Cardiac muscle cell (in vitro differentiated cells and primary cell): ENCODE results near the gene SLC26A11. TPM values are rescaled to one million over a fixed set of nuclear protein-coding genes. Genes with fewer than 3 reads are reported as not detected.

Experiments used
- DNase-seq, 2 donors: peaks; one replicate each; pipeline versions ENCODE4 v3.0.0 to v3.0.0-alpha.2; 2010 to 2017; ENCODE audit warnings: low read depth in 1 of 2, low spot score in 1 of 2
- H3K27ac ChIP-seq: fragments of 200-600 bp; sonication (generic); 2 replicates; pipeline ENCODE4 v1.5.1; 2016
- H3K27me3 ChIP-seq: fragments of 200-600 bp; sonication (generic); 2 replicates; pipeline ENCODE4 v1.6.0; 2016; ENCODE audit warnings: control low read depth
- H3K36me3 ChIP-seq: fragments of 200-600 bp; sonication (generic); 2 replicates; pipeline ENCODE4 v1.5.1; 2016; ENCODE audit warnings: control low read depth
- H3K4me1 ChIP-seq: fragments of 200-600 bp; sonication (generic); 2 replicates; pipeline ENCODE4 v1.8.1; 2017; ENCODE audit warnings: low read depth, mild to moderate bottlenecking, mixed run types
- H3K4me3 ChIP-seq: fragments of 200-600 bp; sonication (generic); 2 replicates; pipeline ENCODE4 v1.5.1; 2016; ENCODE audit warnings: mild to moderate bottlenecking
- H3K9me3 ChIP-seq: fragments of 200-600 bp; sonication (generic); 2 replicates; pipeline ENCODE4 v1.5.1; 2017; ENCODE audit warnings: low read depth, mild to moderate bottlenecking, control low read depth
- polyA plus RNA-seq: library from polyadenylated mRNA; unstranded; fragments of >200 nt; fragmentation: Nextera tagmentation; extraction: Ambion mirVana; gene quantifications from 2 replicates; pipeline ENCODE4 v1.2.1, GENCODE V29; 2016
- total RNA-seq: library from RNA; depleted of rRNA; stranded (reverse); fragments of >200 nt; gene quantifications from 2 replicates; pipeline ENCODE4 v1.2.3, GENCODE V29; 2016
- TF ChIP-seq, protein P1 (sequence below): IDR thresholded peaks from 2 replicates; pipeline ENCODE4 v1.5.1; 2012; ENCODE audit warnings: low read depth, mild to moderate bottlenecking, low read length

SLC26A11 gene
- total and polyA plus RNA-seq, 2 experiments from 2014 or later = 39.0 to 46.8 TPM

DNA sequence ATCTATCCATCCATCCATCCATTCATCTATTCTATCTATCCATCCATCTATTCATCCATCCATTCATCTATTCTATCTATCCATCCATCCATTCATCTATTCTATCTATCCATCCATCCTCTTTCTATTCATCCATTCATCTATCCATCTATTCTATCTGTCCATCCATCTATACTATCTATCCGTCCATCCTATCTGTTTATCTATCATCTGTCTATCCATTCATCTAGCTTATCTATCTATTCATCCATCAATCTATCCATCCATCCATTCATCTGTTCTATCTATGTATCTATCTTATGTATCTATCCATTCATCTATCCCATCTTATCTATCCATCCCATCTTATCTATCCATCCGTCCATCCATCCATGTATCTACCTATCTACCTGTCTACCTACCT lies 49.2 kb downstream of the SLC26A11 start:
- Histone ChIP-seq H3K36me3 (no peaks in the 10 kb centered on the region), H3K27me3 (no peaks in the 10 kb centered on the region), H3K4me3 (no peak overlapping the region), H3K4me1 (no peaks in the 10 kb centered on the region), H3K9me3 (no peaks in the 10 kb centered on the region), H3K27ac (no peak overlapping the region)
- TF ChIP-seq, protein P1, sequence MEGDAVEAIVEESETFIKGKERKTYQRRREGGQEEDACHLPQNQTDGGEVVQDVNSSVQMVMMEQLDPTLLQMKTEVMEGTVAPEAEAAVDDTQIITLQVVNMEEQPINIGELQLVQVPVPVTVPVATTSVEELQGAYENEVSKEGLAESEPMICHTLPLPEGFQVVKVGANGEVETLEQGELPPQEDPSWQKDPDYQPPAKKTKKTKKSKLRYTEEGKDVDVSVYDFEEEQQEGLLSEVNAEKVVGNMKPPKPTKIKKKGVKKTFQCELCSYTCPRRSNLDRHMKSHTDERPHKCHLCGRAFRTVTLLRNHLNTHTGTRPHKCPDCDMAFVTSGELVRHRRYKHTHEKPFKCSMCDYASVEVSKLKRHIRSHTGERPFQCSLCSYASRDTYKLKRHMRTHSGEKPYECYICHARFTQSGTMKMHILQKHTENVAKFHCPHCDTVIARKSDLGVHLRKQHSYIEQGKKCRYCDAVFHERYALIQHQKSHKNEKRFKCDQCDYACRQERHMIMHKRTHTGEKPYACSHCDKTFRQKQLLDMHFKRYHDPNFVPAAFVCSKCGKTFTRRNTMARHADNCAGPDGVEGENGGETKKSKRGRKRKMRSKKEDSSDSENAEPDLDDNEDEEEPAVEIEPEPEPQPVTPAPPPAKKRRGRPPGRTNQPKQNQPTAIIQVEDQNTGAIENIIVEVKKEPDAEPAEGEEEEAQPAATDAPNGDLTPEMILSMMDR = no peak
- no peak for DNase-seq

- H3K4me3 ChIP-seq = no peak overlapping the region
- H3K27ac ChIP-seq = no peak overlapping the region
- H3K27me3 ChIP-seq = no peaks in the 10 kb centered on the region
- TF ChIP-seq, protein P1 = no peak
- no peaks in the 10 kb centered on the region for H3K9me3 ChIP-seq
- H3K4me1 ChIP-seq = no peaks in the 10 kb centered on the region
- H3K36me3 ChIP-seq = no peaks in the 10 kb centered on the region
- no peak for DNase-seq
These were observed 49.9 kb downstream of the SLC26A11 start for GRCh38 chr17:80270104-80270503.

GRCh38 chr17:80270836-80271235 lies 50.6 kb downstream of the SLC26A11 start:
- TF ChIP-seq, protein P1 = no peak
- H3K27ac ChIP-seq = no peak overlapping the region
- peak; percentile 46 to 52 for DNase-seq
- H3K4me1 ChIP-seq = no peaks in the 10 kb centered on the region
- H3K9me3 ChIP-seq = no peaks in the 10 kb centered on the region
- no peak overlapping the region for H3K4me3 ChIP-seq
- H3K27me3 ChIP-seq = no peaks in the 10 kb centered on the region
- no peaks in the 10 kb centered on the region for H3K36me3 ChIP-seq

DNA sequence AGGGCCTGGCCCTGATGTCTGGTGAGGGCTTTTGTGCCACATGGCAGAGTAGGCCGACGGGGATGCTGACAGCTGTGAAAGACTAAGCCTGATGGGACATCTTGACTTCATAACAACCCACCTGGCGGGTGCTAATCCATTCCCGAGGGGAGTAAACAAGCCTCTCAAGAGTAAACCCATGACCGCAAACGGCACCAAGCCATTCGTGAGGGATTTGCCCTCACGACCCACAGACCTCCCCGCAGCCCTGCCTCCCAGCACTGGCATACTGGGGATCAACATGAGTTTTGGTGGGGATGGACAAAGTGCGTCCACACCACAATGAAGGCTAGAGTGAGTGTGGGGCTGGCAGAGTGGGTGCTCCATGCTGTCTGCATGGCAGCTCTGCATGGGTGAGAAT lies 52.1 kb downstream of the SLC26A11 start:
- no peaks in the 10 kb centered on the region for H3K9me3 ChIP-seq
- H3K36me3 ChIP-seq = no peaks in the 10 kb centered on the region
- TF ChIP-seq, protein P1 = no peak
- H3K4me3 ChIP-seq = no peak overlapping the region
- H3K27me3 ChIP-seq = no peaks in the 10 kb centered on the region
- no peak overlapping the region for H3K27ac ChIP-seq
- no peak for DNase-seq
- H3K4me1 ChIP-seq = no peaks in the 10 kb centered on the region

GRCh38 chr17:80274331-80274730 lies 54.1 kb downstream of the SLC26A11 start:
- Histone ChIP-seq H3K4me3 (no peak overlapping the region), H3K36me3 (no peaks in the 10 kb centered on the region), H3K27ac (no peak overlapping the region), H3K27me3 (no peaks in the 10 kb centered on the region), H3K9me3 (no peaks in the 10 kb centered on the region), H3K4me1 (no peaks in the 10 kb centered on the region)
- no peak for DNase-seq
- TF ChIP-seq, protein P1 = no peak
